Heart right ventricle (tissue), 16 donors: Measurements from ENCODE around the gene SCRN1. TPM values are rescaled to one million over a fixed set of nuclear protein-coding genes. Genes with fewer than 3 reads are reported as not detected.
A peak's percentile ranks its signal among the peaks of the same experiment; 100 is the strongest.

Experiments used
- ATAC-seq, 8 donors: fragments of 200-7000 bp; cut with Tn5 transposase; one replicate each; pipeline ENCODE4 v1.9.1; 2020; ENCODE audit warnings: mild to moderate bottlenecking in 8 of 8, moderate library complexity in 8 of 8, moderate number of reproducible peaks in 1 of 8
- DNase-seq, 2 donors: peaks; one replicate each; pipeline ENCODE4 v3.0.0-alpha.2; 2020
- H3K27ac ChIP-seq, 10 donors: fragments of 200-600 bp; sonication (generic) in 2 of 10; one replicate each; pipeline versions ENCODE4 v1.5.0 to v1.8.0; 2020 to 2022; ENCODE audit warnings: mild to moderate bottlenecking in 3 of 10
- H3K27me3 ChIP-seq, 7 donors: fragments of 200-600 bp; one replicate each; pipeline ENCODE4 v1.8.0; 2021 to 2022; ENCODE audit warnings: mild to moderate bottlenecking in 2 of 7
- H3K36me3 ChIP-seq, 9 donors: fragments of 200-600 bp; sonication (generic) in 1 of 9; one replicate each; pipeline versions ENCODE4 v1.5.0 to v1.8.0; 2020 to 2022; ENCODE audit warnings: mild to moderate bottlenecking in 2 of 9
- H3K4me1 ChIP-seq, 9 donors: fragments of 200-600 bp; sonication (generic) in 1 of 9; one replicate each; pipeline versions ENCODE4 v1.5.0 to v1.8.0; 2020 to 2022; ENCODE audit warnings: mild to moderate bottlenecking in 4 of 9
- H3K4me3 ChIP-seq, 10 donors: fragments of 200-600 bp; sonication (generic) in 2 of 10; one replicate each; pipeline versions ENCODE4 v1.5.0 to v1.8.0; 2020 to 2022; ENCODE audit warnings: mild to moderate bottlenecking in 7 of 10, moderate library complexity in 2 of 10
- H3K9me3 ChIP-seq, 11 donors: fragments of 200-600 bp in 10 of 11; sonication (generic) in 2 of 11; one replicate each; pipeline versions ENCODE4 v1.5.0 to v1.8.0; 2013 to 2022; ENCODE audit warnings: mild to moderate bottlenecking in 2 of 11, control low read depth in 1 of 11, moderate library complexity in 1 of 11
- CTCF ChIP-seq, 9 donors: fragments of 200-600 bp; sonication (generic) in 2 of 9; IDR thresholded peaks; one replicate each; pipeline versions ENCODE4 v1.5.0 to v1.8.0; 2021 to 2022; ENCODE audit warnings: antibody characterized with exemption in 9 of 9, mild to moderate bottlenecking in 5 of 9, moderate library complexity in 1 of 9
- WGBS, 2 donors: extraction: QIAGEN DNeasy Blood & Tissue Kit; methylation state at CpG; one replicate each; pipeline ENCODE4 v1.1.7; 2013; ENCODE audit warnings: inconsistent platforms in 1 of 2; 5-methylcytosine and 5-hydroxymethylcytosine counted together
- intact Hi-C, 10 donors: fragments of 100-400 bp; cut with DNase I; formaldehyde crosslinking; loops; one replicate each; pipeline versions ENCODE4 v1.11.1 to v1.14.2; 2022
- polyA plus RNA-seq, 2 donors: library from polyadenylated mRNA; stranded (reverse); fragments of 200-250 nt; gene quantifications; one replicate each; pipeline ENCODE4 v1.2.3, GENCODE V29; 2013
- total RNA-seq, 10 donors: library from RNA; stranded (reverse); fragmentation: NEBNext Ultra II Directional in 3 of 10; extraction: Animal tissue kit (Norgen Biotek cat#: 25700) in 3 of 10; gene quantifications; one replicate each; pipeline versions ENCODE4 v1.2.1 to v1.2.4, GENCODE V29; 2021 to 2023
- donor health status: Arrhythmogenic right ventricular cardiomyopathy.
- donor health status: ischemic (EF 13 %, LVEDD 7.1; RV severe dilation, severe dysfunction).
- donor health status: healthy with polysubstance abuse.
- donor health status: DM: no; HTN: yes; CAD: no.
- donor health status: DM: no; HTN: no; CAD: no.
- donor health status: ischemic (EF 25% LVEDD 6.9; RV normal size, moderate dysfunction).
- donor health status: ischemic (EF 25% LVEDD 5.7; RV mildly dilated, moderate dysfunction).
- donor health status: healthy.
- donor health status: DM: yes; HTN: yes; CAD: no.
- donor health status: Ischemic cardiomyopathy.
- donor health status: ischemic (EF 35%, LVEDD 5.7; RV mildly dilated, moderate dysfunction).
- donor health status: nonischemic (EF 11% LVEDD 7.7; RV severe dilation, severe dysfunction).
- donor health status: DM: yes; HTN: yes; CAD: no.
- donor health status: PGD.
- donor health status: ischemic (EF 29% LVEDD 5.4; RV normal size, mild dysfunction).
- donor health status: nonischemic (EF 23%, LVEDD 6.1; RV moderate dilation, normal function).

The SCRN1 gene
- total and polyA plus RNA-seq, 12 donors: 3.1 to 36.8 (median 20.5) TPM

GRCh38 chr7:30034501-30034900, 44.9 kb upstream of the SCRN1 start:
- Histone ChIP-seq H3K4me3 (no peak overlapping the region), H3K36me3 (no peaks in the 10 kb centered on the region), H3K4me1 (peaks cover 0 to 34% (median 22%) of the 10 kb centered on the region in 9 donors), H3K27ac (no peak overlapping the region), H3K9me3 (no peaks in the 10 kb centered on the region), H3K27me3 (no peaks in the 10 kb centered on the region)
- WGBS, 2 donors: 87 to 93% methylated on average over 3 of the region's 3 CpGs
- intact Hi-C loops: no loop called here
- DNase-seq: no peak
- no peak for ATAC-seq
- no peak for TF ChIP-seq CTCF (IDR thresholded peaks at IDR 0.05)

GRCh38 chr7:30032310-30033125, 42.9 kb upstream of the SCRN1 start:
- H3K4me3 ChIP-seq: no peak overlapping the region
- H3K36me3 ChIP-seq: no peaks in the 10 kb centered on the region
- H3K9me3 ChIP-seq: no peaks in the 10 kb centered on the region
- TF ChIP-seq CTCF (IDR thresholded peaks at IDR 0.05): no peak
- H3K27me3 ChIP-seq: no peaks in the 10 kb centered on the region
- peak overlapping the region in 1 of 10 donors; percentile 65 for H3K27ac ChIP-seq
- 34 to 40% methylated on average over 4 of the region's 4 CpGs for WGBS, 2 donors
- peaks cover 0 to 38% (median 28%) of the 10 kb centered on the region in 9 donors for H3K4me1 ChIP-seq
- intact Hi-C loops: no loop called here
- DNase-seq (no peak), ATAC-seq (no peak)

- intact Hi-C loops: loop anchor here in 2 of 10 donors (5.0 to 10.0 kb wide), 2 partner anchors 103 to 255 kb away; partner anchors contain the start of genes MTURN (in 1 of the 2) and ZNRF2 (in 1 of the 2)
Measured at GRCh38 chr7:30029696-30030095, 40.1 kb upstream of the SCRN1 start.

More at GRCh38 chr7:30029696-30030095, 40.1 kb upstream of the SCRN1 start:
- peak overlapping the region in 7 of 10 donors; percentile 88 to 98 (median 92) for H3K4me3 ChIP-seq
- no peak for TF ChIP-seq CTCF (IDR thresholded peaks at IDR 0.05)
- 29 to 33% methylated on average over 6 of the region's 6 CpGs for WGBS, 2 donors
- H3K4me1 ChIP-seq: peaks cover 0 to 54% (median 43%) of the 10 kb centered on the region in 9 donors
- H3K36me3 ChIP-seq: no peaks in the 10 kb centered on the region
- no peak for DNase-seq
- no peak for ATAC-seq
- no peaks in the 10 kb centered on the region for H3K27me3 ChIP-seq
- peak overlapping the region in 3 of 10 donors; percentile 89 to 90 (median 89) for H3K27ac ChIP-seq
- no peaks in the 10 kb centered on the region for H3K9me3 ChIP-seq
